Measurements from ENCODE around the gene LYZL1. TPM values are rescaled to one million over a fixed set of nuclear protein-coding genes. Genes with fewer than 3 reads are reported as not detected.

Gene LYZL1
- total RNA-seq, 1 experiment from 2014 or later = not detected

DNA sequence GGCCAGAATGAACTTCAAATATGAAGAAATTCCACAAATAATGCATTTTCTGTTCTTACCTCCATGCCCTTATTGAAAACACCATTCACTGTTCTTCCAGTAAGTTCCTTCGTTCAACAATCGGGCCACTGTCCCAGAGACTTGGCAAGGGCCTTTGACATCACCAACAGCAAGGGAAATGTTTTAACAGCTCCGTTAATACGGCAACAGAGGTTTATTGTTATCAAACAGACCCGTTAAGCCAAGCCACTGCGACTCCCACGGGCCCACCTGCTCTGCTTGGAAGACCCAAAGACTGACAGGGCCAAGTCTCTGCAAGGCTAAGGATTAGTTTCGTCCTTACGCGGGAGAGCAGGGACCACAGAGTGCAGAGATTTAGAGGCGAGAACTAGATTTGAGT lies 43.4 kb upstream of the LYZL1 start (continued):
- TF ChIP-seq, protein P1, sequence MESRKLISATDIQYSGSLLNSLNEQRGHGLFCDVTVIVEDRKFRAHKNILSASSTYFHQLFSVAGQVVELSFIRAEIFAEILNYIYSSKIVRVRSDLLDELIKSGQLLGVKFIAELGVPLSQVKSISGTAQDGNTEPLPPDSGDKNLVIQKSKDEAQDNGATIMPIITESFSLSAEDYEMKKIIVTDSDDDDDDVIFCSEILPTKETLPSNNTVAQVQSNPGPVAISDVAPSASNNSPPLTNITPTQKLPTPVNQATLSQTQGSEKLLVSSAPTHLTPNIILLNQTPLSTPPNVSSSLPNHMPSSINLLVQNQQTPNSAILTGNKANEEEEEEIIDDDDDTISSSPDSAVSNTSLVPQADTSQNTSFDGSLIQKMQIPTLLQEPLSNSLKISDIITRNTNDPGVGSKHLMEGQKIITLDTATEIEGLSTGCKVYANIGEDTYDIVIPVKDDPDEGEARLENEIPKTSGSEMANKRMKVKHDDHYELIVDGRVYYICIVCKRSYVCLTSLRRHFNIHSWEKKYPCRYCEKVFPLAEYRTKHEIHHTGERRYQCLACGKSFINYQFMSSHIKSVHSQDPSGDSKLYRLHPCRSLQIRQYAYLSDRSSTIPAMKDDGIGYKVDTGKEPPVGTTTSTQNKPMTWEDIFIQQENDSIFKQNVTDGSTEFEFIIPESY (IDR thresholded peaks at IDR 0.05; ENCODE audit: extremely low read depth, insufficient replicate concordance, low read length) = no peak
- TF ChIP-seq CEBPB (IDR thresholded peaks at IDR 0.05; ENCODE audit: low read depth) (no peak), FOSL1 (IDR thresholded peaks at IDR 0.05; ENCODE audit: low read depth) (no peak)

- no peak overlapping the region for H3K27ac ChIP-seq (ENCODE audit: low read depth, low read length)
- H3K9me2 ChIP-seq (ENCODE audit: insufficient read depth) = no peaks in the 10 kb centered on the region
- H2AFZ ChIP-seq (ENCODE audit: low read depth, low read length, poor library complexity, severe bottlenecking) = no peak overlapping the region
- no TSS peak for BruUV-seq (replicated peaks)
- H3K4me3 ChIP-seq (replicated peaks in 1 of 2; ENCODE audit: low read depth in 1 of 2, low read length in 2 of 2) = no peak overlapping the region
- H3K9ac ChIP-seq (ENCODE audit: low read length) = no peak overlapping the region
- no peaks in the 10 kb centered on the region for H3K79me2 ChIP-seq (ENCODE audit: insufficient read depth, low read length)
- no peak overlapping the region for H3K4me2 ChIP-seq (ENCODE audit: low read length)
- no peaks in the 10 kb centered on the region for H3K36me3 ChIP-seq (ENCODE audit: control insufficient read depth in 1 of 2, insufficient read depth in 2 of 2, low read length in 2 of 2)
- H4K20me1 ChIP-seq (ENCODE audit: insufficient read depth) = no peaks in the 10 kb centered on the region
- DNase-seq (ENCODE audit: low read depth, low spot score) (no peak), ATAC-seq (no peak)
- intact Hi-C loops (cut with micrococcal nuclease) = no loop called here
- TF ChIP-seq SP1 (IDR thresholded peaks at IDR 0.05; ENCODE audit: low read depth) = no peak
- no peak for TF ChIP-seq REST (IDR thresholded peaks at IDR 0.05; ENCODE audit: low read depth)
- no peak for TF ChIP-seq POLR2AphosphoS5 (IDR thresholded peaks at IDR 0.05; ENCODE audit: low read depth, low read length)
- TF ChIP-seq EGR1 (IDR thresholded peaks at IDR 0.05; ENCODE audit: low read depth) = no peak
- no peak for TF ChIP-seq EZH2phosphoT487 (IDR thresholded peaks at IDR 0.05; ENCODE audit: borderline replicate concordance)
- TF ChIP-seq SIN3A (IDR thresholded peaks at IDR 0.05; ENCODE audit: low read depth) = no peak
- no peak for TF ChIP-seq TCF7L2 (IDR thresholded peaks at IDR 0.05; ENCODE audit: borderline replicate concordance, extremely low read depth, insufficient read depth, insufficient read length)
- TF ChIP-seq CBX3 (IDR thresholded peaks at IDR 0.05; ENCODE audit: low read depth) = no peak
- TF ChIP-seq CEBPB (IDR thresholded peaks at IDR 0.05; ENCODE audit: low read depth) = no peak
- no peak for TF ChIP-seq RAD21 (IDR thresholded peaks at IDR 0.05; ENCODE audit: low read depth)
- TF ChIP-seq, protein P1 (IDR thresholded peaks at IDR 0.05; ENCODE audit: extremely low read depth, insufficient replicate concordance, low read length) = no peak
- TF ChIP-seq FOSL1 (IDR thresholded peaks at IDR 0.05; ENCODE audit: low read depth) = no peak
- TF ChIP-seq ATF3 (IDR thresholded peaks at IDR 0.05) = no peak
- TF ChIP-seq ZFX (IDR thresholded peaks at IDR 0.05) = no peak
- no peaks in the 10 kb centered on the region for H3K9me3 ChIP-seq (ENCODE audit: control insufficient read depth in 1 of 2, insufficient read depth in 1 of 2, low read depth in 1 of 2, low read length in 2 of 2)
- POLR2A ChIA-PET = no interaction called here
- RAD21 ChIA-PET (ENCODE audit: low non-redundant PET in 1 of 2, low total read pairs in 2 of 2, uncharacterized antibody in 2 of 2, unreplicated experiment in 2 of 2) = no interaction called here
- H3K4me1 ChIP-seq (ENCODE audit: control insufficient read depth in 1 of 2, insufficient read depth in 2 of 2, low read length in 2 of 2) = no peaks in the 10 kb centered on the region
- CTCF ChIA-PET = no interaction called here
- H3K27me3 ChIP-seq (ENCODE audit: insufficient read depth, low read length) = peaks cover 3% of the 10 kb centered on the region; the same call in 1 of the 2 replicates
Measured at GRCh38 chr10:29246449-29246848, 42.4 kb upstream of the LYZL1 start.
